Measurements from ENCODE around the gene CHRM5. TPM values are rescaled to one million over a fixed set of nuclear protein-coding genes. Genes with fewer than 3 reads are reported as not detected.

The CHRM5 gene
- total RNA-seq, 1 donor from 2014 or later: not detected

DNA sequence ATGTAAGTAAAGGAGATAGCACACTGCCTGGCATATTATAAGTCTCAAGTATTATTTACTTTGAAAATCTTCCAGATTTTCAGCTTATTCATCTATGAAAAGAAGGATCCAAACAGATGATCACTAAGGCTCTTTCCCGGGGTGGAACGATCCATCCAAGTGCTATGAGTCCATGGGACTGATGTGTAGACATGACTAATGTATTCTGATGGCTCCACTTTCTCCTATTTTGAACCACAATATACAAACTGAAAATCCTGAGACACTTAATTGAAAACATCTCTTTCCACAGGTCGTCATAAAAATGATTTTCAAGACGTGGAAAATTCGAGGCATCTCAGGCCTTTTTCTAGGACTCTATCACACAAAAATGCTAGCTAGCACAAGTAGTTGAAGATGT lies 33.4 kb upstream of the CHRM5 start:
- FAIRE-seq: no peak
- TF ChIP-seq CTCF (IDR thresholded peaks at IDR 0.05; ENCODE audit: insufficient read depth, low read length, severe bottlenecking): no peak

DNA sequence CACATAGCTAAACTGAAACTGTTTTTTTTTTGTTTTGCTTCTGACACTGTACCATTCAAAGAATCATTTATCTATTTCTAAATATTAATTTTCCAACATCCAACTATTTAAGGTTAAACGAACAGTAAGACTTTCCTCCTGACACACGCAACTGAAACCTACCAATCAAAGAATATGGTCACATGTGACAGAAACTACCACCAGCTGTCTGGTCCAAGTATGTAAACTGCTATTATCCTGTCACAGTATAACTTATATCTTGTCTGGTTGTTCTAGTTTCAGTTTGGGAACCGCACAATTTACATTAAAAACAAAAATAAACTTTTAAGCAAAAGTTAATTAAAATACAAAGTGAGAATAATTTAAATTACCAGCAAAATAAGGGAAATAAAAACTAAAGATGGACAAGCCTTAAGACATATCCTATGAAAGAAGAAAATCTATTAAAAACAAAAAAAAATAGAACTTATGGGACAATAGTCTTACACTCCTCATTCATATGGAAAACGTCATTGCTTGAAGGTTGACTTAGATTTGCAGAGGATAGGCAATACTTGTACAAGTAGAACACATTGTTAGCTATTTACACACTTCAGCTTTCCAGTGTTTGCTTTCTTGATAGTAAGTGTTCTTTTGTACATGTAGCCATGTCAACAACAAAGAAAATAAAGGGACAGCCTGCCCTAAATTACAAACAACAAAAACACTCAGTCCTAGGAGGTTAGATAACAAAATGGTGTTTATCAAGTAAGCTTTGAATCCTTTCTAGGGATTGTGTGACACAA lies 26.8 kb upstream of the CHRM5 start:
- DNase-seq (ENCODE audit: low read depth) (no peak), FAIRE-seq (no peak)
- Histone ChIP-seq H3K27me3 (ENCODE audit: control insufficient read depth, insufficient read depth, low read length) (no peaks in the 10 kb centered on the region), H3K36me3 (ENCODE audit: control insufficient read depth, insufficient read depth, low read length) (no peaks in the 10 kb centered on the region), H3K4me3 (ENCODE audit: low read depth, low read length) (no peak overlapping the region)
- TF ChIP-seq CTCF (IDR thresholded peaks at IDR 0.05; ENCODE audit: insufficient read depth, low read length, severe bottlenecking): no peak

More for the DNA sequence above, 33.4 kb upstream of the CHRM5 start:
- Histone ChIP-seq H3K27me3 (ENCODE audit: control insufficient read depth, insufficient read depth, low read length) (no peaks in the 10 kb centered on the region), H3K36me3 (ENCODE audit: control insufficient read depth, insufficient read depth, low read length) (no peaks in the 10 kb centered on the region), H3K4me3 (ENCODE audit: low read depth, low read length) (no peak overlapping the region)
- DNase-seq (ENCODE audit: low read depth): no peak

DNA sequence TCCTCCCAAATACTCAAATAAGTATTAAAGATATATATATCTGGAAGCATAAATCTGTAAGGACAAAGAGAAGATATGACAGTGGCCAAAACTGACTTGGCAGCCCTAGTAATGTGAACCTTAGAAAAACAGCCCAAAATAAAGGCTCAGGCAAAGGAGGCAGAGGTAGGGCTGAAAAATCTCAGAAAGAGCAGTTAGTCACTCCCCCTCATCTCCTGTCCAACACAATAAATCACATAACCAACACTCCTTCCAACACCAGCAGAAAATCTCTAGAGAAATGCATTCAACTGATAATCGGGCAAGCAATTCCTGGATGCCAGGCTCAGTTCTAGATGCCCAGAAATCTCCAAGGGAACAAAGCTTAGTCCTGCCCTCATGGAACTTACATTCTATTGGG lies 22.1 kb upstream of the CHRM5 start:
- Histone ChIP-seq H3K27me3 (ENCODE audit: control insufficient read depth, insufficient read depth, low read length) (no peaks in the 10 kb centered on the region), H3K36me3 (ENCODE audit: control insufficient read depth, insufficient read depth, low read length) (no peaks in the 10 kb centered on the region), H3K4me3 (ENCODE audit: low read depth, low read length) (no peak overlapping the region)
- FAIRE-seq (no peak), DNase-seq (ENCODE audit: low read depth) (no peak)
- no peak for TF ChIP-seq CTCF (IDR thresholded peaks at IDR 0.05; ENCODE audit: insufficient read depth, low read length, severe bottlenecking)

DNA sequence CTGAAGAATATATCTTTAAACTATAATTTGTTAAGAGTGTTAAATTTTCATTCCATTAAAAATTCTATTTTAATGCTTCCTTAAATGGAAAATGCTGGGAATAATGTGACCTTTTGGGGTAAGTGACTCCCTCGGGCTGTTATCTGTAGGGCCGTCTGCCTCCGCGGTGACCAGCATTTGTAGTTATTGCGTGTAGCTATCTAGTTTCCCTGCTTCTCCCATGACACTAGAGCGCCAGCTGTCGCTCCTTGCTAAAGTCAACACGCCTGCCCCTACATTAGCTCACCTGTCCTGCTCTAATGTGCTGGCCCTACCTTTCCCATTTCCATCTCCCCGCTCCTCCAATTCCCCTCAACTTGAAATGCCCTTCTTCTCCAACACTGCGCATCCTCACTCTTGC lies 12.4 kb upstream of the CHRM5 start:
- DNase-seq (ENCODE audit: low read depth): no peak
- Histone ChIP-seq H3K36me3 (ENCODE audit: control insufficient read depth, insufficient read depth, low read length) (no peaks in the 10 kb centered on the region), H3K4me3 (ENCODE audit: low read depth, low read length) (no peak overlapping the region), H3K27me3 (ENCODE audit: control insufficient read depth, insufficient read depth, low read length) (no peaks in the 10 kb centered on the region)
- no peak for TF ChIP-seq CTCF (IDR thresholded peaks at IDR 0.05; ENCODE audit: insufficient read depth, low read length, severe bottlenecking)
- no peak for FAIRE-seq

- no peak for FAIRE-seq
- Histone ChIP-seq H3K4me3 (ENCODE audit: low read depth, low read length) (no peak overlapping the region), H3K36me3 (ENCODE audit: control insufficient read depth, insufficient read depth, low read length) (no peaks in the 10 kb centered on the region), H3K27me3 (ENCODE audit: control insufficient read depth, insufficient read depth, low read length) (no peaks in the 10 kb centered on the region)
- DNase-seq (ENCODE audit: low read depth): no peak
- no peak for TF ChIP-seq CTCF (IDR thresholded peaks at IDR 0.05; ENCODE audit: insufficient read depth, low read length, severe bottlenecking)
Observed at GRCh38 chr15:33956397-33956796, 11.9 kb upstream of the CHRM5 start.
